Stimulated activated naive B cell treated with anti-CD40 and anti-IgM and Interleukin-4, amounts not matched to agents 10 μg/mL and 1 μg/mL and 100 μg/mL, for 72 hours (primary cell): ENCODE results near the gene BZW2.

Source experiments
- ATAC-seq, 2 donors: fragments of 150-1000 bp; cut with Tn5 transposase; replicated peaks; 2 replicates each; pipeline ENCODE4 v1.10.0; 2021; ENCODE audit warnings: moderate library complexity in 1 of 2
- DNase-seq: peaks from one replicate; pipeline ENCODE4 v3.0.0; 2021
- H3K27ac Mint-ChIP-seq: one replicate; pipeline ENCODE4 v1.8.0; 2022; ENCODE audit warnings: mild to moderate bottlenecking, mixed read lengths
- H3K27me3 Mint-ChIP-seq, 2 donors: one replicate each; pipeline ENCODE4 v1.8.0; 2022; ENCODE audit warnings: mixed read lengths in 2 of 2
- H3K36me3 Mint-ChIP-seq, 2 donors: one replicate each; pipeline ENCODE4 v1.8.0; 2022; ENCODE audit warnings: mixed read lengths in 2 of 2, mild to moderate bottlenecking in 1 of 2
- H3K4me1 Mint-ChIP-seq, 2 donors: one replicate each; pipeline ENCODE4 v1.8.0; 2022; ENCODE audit warnings: mixed read lengths in 2 of 2, mild to moderate bottlenecking in 1 of 2
- H3K4me3 Mint-ChIP-seq, 2 donors: one replicate each; pipeline ENCODE4 v1.8.0; 2022; ENCODE audit warnings: mild to moderate bottlenecking in 2 of 2, mixed read lengths in 2 of 2, moderate library complexity in 1 of 2
- H3K9me3 Mint-ChIP-seq, 2 donors: one replicate each; pipeline ENCODE4 v1.8.0; 2022; ENCODE audit warnings: mixed read lengths in 2 of 2, mild to moderate bottlenecking in 1 of 2

BZW2 gene

GRCh38 chr7:16645593-16646471 is at the start of gene BZW2, which contains the start of gene ANKMY2:
Gene BZW2 (plus strand): TSS chr7:16646181. CDS start chr7:16665444, 19,263 bp downstream.
Gene ANKMY2 (minus strand): TSS chr7:16645754. CDS start chr7:16645573, 181 bp downstream.
- Mint-ChIP-seq H3K27ac (peak within 1 kb of the TSS; percentile 100), H3K9me3 (no peaks in the 10 kb centered on the region), H3K4me3 (peak within 1 kb of the TSS; percentile 98), H3K27me3 (no peaks in the 10 kb centered on the region), H3K4me1 (peaks cover 30 to 51% of the 10 kb centered on the region in 2 donors), H3K36me3 (peaks cover 9 to 22% of the 10 kb centered on the region in 2 donors)
- DNase-seq (peak; percentile 91), ATAC-seq (peak; percentile 90 to 91)

GRCh38 chr7:16598015-16598414 is 48.0 kb upstream of the BZW2 start:
- Mint-ChIP-seq H3K27ac (no peak overlapping the region), H3K4me3 (no peak overlapping the region), H3K27me3 (no peaks in the 10 kb centered on the region), H3K9me3 (no peaks in the 10 kb centered on the region), H3K4me1 (no peaks in the 10 kb centered on the region), H3K36me3 (peaks cover 22 to 40% of the 10 kb centered on the region in 2 donors)
- ATAC-seq (no peak), DNase-seq (no peak)

- Mint-ChIP-seq H3K4me3 (no peak overlapping the region), H3K4me1 (no peaks in the 10 kb centered on the region), H3K27ac (no peak overlapping the region), H3K36me3 (peaks cover 25 to 51% of the 10 kb centered on the region in 2 donors), H3K27me3 (no peaks in the 10 kb centered on the region), H3K9me3 (no peaks in the 10 kb centered on the region)
- no peak for ATAC-seq
- no peak for DNase-seq
These were observed 46.1 kb upstream of the BZW2 start for GRCh38 chr7:16599860-16600259.

- Mint-ChIP-seq H3K36me3 (peaks cover 25 to 55% of the 10 kb centered on the region in 2 donors), H3K4me1 (no peaks in the 10 kb centered on the region), H3K4me3 (no peak overlapping the region), H3K27ac (no peak overlapping the region), H3K9me3 (no peaks in the 10 kb centered on the region), H3K27me3 (no peaks in the 10 kb centered on the region)
- DNase-seq (no peak), ATAC-seq (no peak)
These were observed 42.3 kb upstream of the BZW2 start for GRCh38 chr7:16603633-16604032.

- Mint-ChIP-seq H3K27me3 (no peaks in the 10 kb centered on the region), H3K27ac (no peak overlapping the region), H3K4me3 (no peak overlapping the region), H3K4me1 (no peaks in the 10 kb centered on the region), H3K9me3 (no peaks in the 10 kb centered on the region), H3K36me3 (peaks cover 22 to 51% of the 10 kb centered on the region in 2 donors)
- DNase-seq (no peak), ATAC-seq (no peak)
These were observed 41.9 kb upstream of the BZW2 start for GRCh38 chr7:16604054-16604453.

GRCh38 chr7:16606704-16607103 is 39.3 kb upstream of the BZW2 start:
- no peaks in the 10 kb centered on the region for H3K27me3 Mint-ChIP-seq
- H3K36me3 Mint-ChIP-seq = peaks cover 17 to 35% of the 10 kb centered on the region in 2 donors
- no peaks in the 10 kb centered on the region for H3K9me3 Mint-ChIP-seq
- ATAC-seq (no peak), DNase-seq (no peak)
- no peak overlapping the region for H3K27ac Mint-ChIP-seq
- no peak overlapping the region for H3K4me3 Mint-ChIP-seq
- peaks cover 7 to 18% of the 10 kb centered on the region in 2 donors for H3K4me1 Mint-ChIP-seq

- peak overlapping the region; percentile 47 for H3K27ac Mint-ChIP-seq
- peaks cover 14 to 21% of the 10 kb centered on the region in 2 donors for H3K36me3 Mint-ChIP-seq
- H3K4me3 Mint-ChIP-seq = no peak overlapping the region
- H3K27me3 Mint-ChIP-seq = no peaks in the 10 kb centered on the region
- H3K9me3 Mint-ChIP-seq = no peaks in the 10 kb centered on the region
- ATAC-seq (peak; percentile 99), DNase-seq (no peak)
- peaks cover 7 to 21% of the 10 kb centered on the region in 2 donors for H3K4me1 Mint-ChIP-seq
These were observed 36.0 kb upstream of the BZW2 start for GRCh38 chr7:16609842-16610450.

GRCh38 chr7:16611711-16612110 is 34.3 kb upstream of the BZW2 start:
- DNase-seq (no peak), ATAC-seq (no peak)
- Mint-ChIP-seq H3K4me3 (no peak overlapping the region), H3K36me3 (peaks cover 21 to 27% of the 10 kb centered on the region in 2 donors), H3K27me3 (no peaks in the 10 kb centered on the region), H3K9me3 (no peaks in the 10 kb centered on the region), H3K27ac (no peak overlapping the region), H3K4me1 (peaks cover 7 to 21% of the 10 kb centered on the region in 2 donors)

- Mint-ChIP-seq H3K4me3 (no peak overlapping the region), H3K36me3 (peaks cover 22 to 34% of the 10 kb centered on the region in 2 donors), H3K4me1 (peaks cover 9 to 20% of the 10 kb centered on the region in 2 donors), H3K27me3 (no peaks in the 10 kb centered on the region), H3K9me3 (no peaks in the 10 kb centered on the region), H3K27ac (peak overlapping the region; percentile 37)
- DNase-seq (no peak), ATAC-seq (no peak)
These were observed 30.8 kb upstream of the BZW2 start for GRCh38 chr7:16615228-16615627.

GRCh38 chr7:16616122-16616521 is 29.9 kb upstream of the BZW2 start:
- Mint-ChIP-seq H3K4me1 (peaks cover 9 to 17% of the 10 kb centered on the region in 2 donors), H3K27me3 (no peaks in the 10 kb centered on the region), H3K9me3 (no peaks in the 10 kb centered on the region), H3K27ac (no peak overlapping the region), H3K36me3 (peaks cover 24 to 38% of the 10 kb centered on the region in 2 donors), H3K4me3 (no peak overlapping the region)
- ATAC-seq (no peak), DNase-seq (no peak)

- Mint-ChIP-seq H3K27me3 (no peaks in the 10 kb centered on the region), H3K4me3 (no peak overlapping the region), H3K9me3 (no peaks in the 10 kb centered on the region), H3K36me3 (peaks cover 24 to 39% of the 10 kb centered on the region in 2 donors), H3K27ac (no peak overlapping the region), H3K4me1 (peaks cover 9 to 14% of the 10 kb centered on the region in 2 donors)
- ATAC-seq (no peak), DNase-seq (no peak)
These were observed 29.4 kb upstream of the BZW2 start for GRCh38 chr7:16616542-16616941.

GRCh38 chr7:16619979-16620408 is 26.0 kb upstream of the BZW2 start:
- peak overlapping the region; percentile 36 to 70 for H3K4me3 Mint-ChIP-seq
- peaks cover 25 to 52% of the 10 kb centered on the region in 2 donors for H3K36me3 Mint-ChIP-seq
- peak overlapping the region; percentile 75 for H3K27ac Mint-ChIP-seq
- peak; percentile 98 for ATAC-seq
- H3K27me3 Mint-ChIP-seq = no peaks in the 10 kb centered on the region
- DNase-seq = peak; percentile 24
- H3K9me3 Mint-ChIP-seq = no peaks in the 10 kb centered on the region
- H3K4me1 Mint-ChIP-seq = peaks cover 9% of the 10 kb centered on the region in 2 donors

GRCh38 chr7:16626388-16626787 is 19.6 kb upstream of the BZW2 start:
- no peaks in the 10 kb centered on the region for H3K27me3 Mint-ChIP-seq
- H3K36me3 Mint-ChIP-seq = peaks cover 12 to 27% of the 10 kb centered on the region in 2 donors
- no peak overlapping the region for H3K4me3 Mint-ChIP-seq
- no peaks in the 10 kb centered on the region for H3K4me1 Mint-ChIP-seq
- H3K27ac Mint-ChIP-seq = no peak overlapping the region
- no peak for ATAC-seq
- DNase-seq = no peak
- no peaks in the 10 kb centered on the region for H3K9me3 Mint-ChIP-seq

GRCh38 chr7:16627236-16627635 is 18.7 kb upstream of the BZW2 start:
- Mint-ChIP-seq H3K4me3 (no peak overlapping the region), H3K4me1 (no peaks in the 10 kb centered on the region), H3K36me3 (peaks cover 12 to 24% of the 10 kb centered on the region in 2 donors), H3K27ac (no peak overlapping the region), H3K27me3 (no peaks in the 10 kb centered on the region), H3K9me3 (no peaks in the 10 kb centered on the region)
- ATAC-seq = no peak
- no peak for DNase-seq
